ENCODE measurements around the gene DOCK1. TPM values are rescaled to one million over a fixed set of nuclear protein-coding genes. Genes with fewer than 3 reads are reported as not detected.
"Not testable (repeated sequence)": the region's sequence is repeated elsewhere in the genome, so short reads cannot be mapped to it uniquely, and the experiment has no call there.

The DOCK1 gene
- polyA plus RNA-seq, 1 of the 3 experiments (the other 2 are of a cell fraction) = 15.5 TPM

GRCh38 chr10:126898460-126898859 is 6.8 kb upstream of the DOCK1 start:
- Histone ChIP-seq H3K27ac (ENCODE audit: low read depth in 2 of 2, low read length in 1 of 2) (no peak overlapping the region), H3K27me3 (ENCODE audit: insufficient read depth) (no peaks in the 10 kb centered on the region), H3K4me3 (ENCODE audit: low read depth in 2 of 2, low read length in 1 of 2) (no peak overlapping the region), H3K4me2 (no peak overlapping the region), H3K9me2 (no peaks in the 10 kb centered on the region), H3K36me3 (replicated peaks in 1 of 2; ENCODE audit: control insufficient read depth in 1 of 2, insufficient read depth in 2 of 2, low read length in 1 of 2) (no peaks in the 10 kb centered on the region), H3K79me2 (ENCODE audit: insufficient read depth) (no peaks in the 10 kb centered on the region), H3K4me1 (ENCODE audit: control insufficient read depth in 1 of 2, insufficient read depth in 2 of 2, low read depth in 1 of 2, low read length in 1 of 2) (no peaks in the 10 kb centered on the region), H3K9ac (no peak overlapping the region), H3F3A (replicated peaks; ENCODE audit: insufficient read depth) (no peaks in the 10 kb centered on the region), H3K9me3 (no peaks in the 10 kb centered on the region), H4K20me1 (ENCODE audit: insufficient read depth) (no peaks in the 10 kb centered on the region), H2AFZ (ENCODE audit: low read depth) (no peak overlapping the region)
- ChIA-PET POLR2A (no interaction called here), CTCF (interaction anchor here (1.0 kb wide), 1 partner anchor 679 kb away, joined by 3 read pairs; no protein-coding TSS in a partner anchor)
- no peak for DNase-seq
- TF ChIP-seq NRF1 (IDR thresholded peaks at IDR 0.05; ENCODE audit: low read depth, low read length) = no peak
- TF ChIP-seq USF1 (IDR thresholded peaks at IDR 0.05; ENCODE audit: borderline replicate concordance, low read depth) = no peak
- TF ChIP-seq, protein P1, sequence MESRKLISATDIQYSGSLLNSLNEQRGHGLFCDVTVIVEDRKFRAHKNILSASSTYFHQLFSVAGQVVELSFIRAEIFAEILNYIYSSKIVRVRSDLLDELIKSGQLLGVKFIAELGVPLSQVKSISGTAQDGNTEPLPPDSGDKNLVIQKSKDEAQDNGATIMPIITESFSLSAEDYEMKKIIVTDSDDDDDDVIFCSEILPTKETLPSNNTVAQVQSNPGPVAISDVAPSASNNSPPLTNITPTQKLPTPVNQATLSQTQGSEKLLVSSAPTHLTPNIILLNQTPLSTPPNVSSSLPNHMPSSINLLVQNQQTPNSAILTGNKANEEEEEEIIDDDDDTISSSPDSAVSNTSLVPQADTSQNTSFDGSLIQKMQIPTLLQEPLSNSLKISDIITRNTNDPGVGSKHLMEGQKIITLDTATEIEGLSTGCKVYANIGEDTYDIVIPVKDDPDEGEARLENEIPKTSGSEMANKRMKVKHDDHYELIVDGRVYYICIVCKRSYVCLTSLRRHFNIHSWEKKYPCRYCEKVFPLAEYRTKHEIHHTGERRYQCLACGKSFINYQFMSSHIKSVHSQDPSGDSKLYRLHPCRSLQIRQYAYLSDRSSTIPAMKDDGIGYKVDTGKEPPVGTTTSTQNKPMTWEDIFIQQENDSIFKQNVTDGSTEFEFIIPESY (IDR thresholded peaks at IDR 0.05; ENCODE audit: borderline replicate concordance, low read depth) = no peak
- TF ChIP-seq POLR2AphosphoS5 (IDR thresholded peaks at IDR 0.05; ENCODE audit: low read depth, low read length) = no peak

DNA sequence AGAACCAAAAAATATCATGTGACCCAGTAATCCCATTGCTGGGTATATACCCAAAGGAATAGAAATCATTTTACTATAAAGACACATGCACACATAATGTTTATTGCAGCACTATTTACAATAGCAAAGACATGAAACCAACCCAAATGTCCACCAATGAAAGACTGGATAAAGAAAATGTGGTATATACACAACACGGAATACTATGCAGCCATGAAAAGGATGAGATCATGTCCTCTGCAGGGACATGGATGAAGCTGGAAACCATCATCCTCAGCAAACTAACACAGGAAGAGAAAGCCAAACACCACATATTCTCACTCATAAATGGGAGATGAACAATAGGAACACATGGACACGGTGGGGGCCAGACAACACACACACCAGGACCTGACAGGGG is 5.7 kb upstream of the DOCK1 start:
- H2AFZ ChIP-seq (ENCODE audit: low read depth); H3K36me3 ChIP-seq (replicated peaks in 1 of 2; ENCODE audit: control insufficient read depth in 1 of 2, insufficient read depth in 2 of 2, low read length in 1 of 2); H3K4me3 ChIP-seq (ENCODE audit: low read depth in 2 of 2, low read length in 1 of 2); H3F3A ChIP-seq (replicated peaks; ENCODE audit: insufficient read depth); H3K4me1 ChIP-seq (ENCODE audit: control insufficient read depth in 1 of 2, insufficient read depth in 2 of 2, low read depth in 1 of 2, low read length in 1 of 2); H3K79me2 ChIP-seq (ENCODE audit: insufficient read depth); H3K27me3 ChIP-seq (ENCODE audit: insufficient read depth); H3K9me3 ChIP-seq; H3K9me2 ChIP-seq; H3K9ac ChIP-seq; CTCF ChIA-PET; H3K27ac ChIP-seq (ENCODE audit: low read depth in 2 of 2, low read length in 1 of 2); H3K4me2 ChIP-seq; H4K20me1 ChIP-seq (ENCODE audit: insufficient read depth); POLR2A ChIA-PET; DNase-seq: not testable (repeated sequence)
- 65% methylated on average over 2 of the region's 2 CpGs for WGBS (ENCODE audit: low lambda C conversion rate)

GRCh38 chr10:126902157-126902556 is 3.1 kb upstream of the DOCK1 start:
- H3K4me2 ChIP-seq = no peak overlapping the region
- no peak overlapping the region for H3K9ac ChIP-seq
- H3K27me3 ChIP-seq (ENCODE audit: insufficient read depth) = no peaks in the 10 kb centered on the region
- H3K4me1 ChIP-seq (ENCODE audit: control insufficient read depth in 1 of 2, insufficient read depth in 2 of 2, low read depth in 1 of 2, low read length in 1 of 2) = peaks cover 6 to 11% of the 10 kb centered on the region in 2 experiments; a peak in 2 of 4 replicates
- no peak overlapping the region for H2AFZ ChIP-seq (ENCODE audit: low read depth)
- no peaks in the 10 kb centered on the region for H3K9me3 ChIP-seq
- ChIA-PET CTCF (no interaction called here), POLR2A (no interaction called here)
- 68% methylated on average over 2 of the region's 3 CpGs for WGBS (ENCODE audit: low lambda C conversion rate)
- no peaks in the 10 kb centered on the region for H3K36me3 ChIP-seq (replicated peaks in 1 of 2; ENCODE audit: control insufficient read depth in 1 of 2, insufficient read depth in 2 of 2, low read length in 1 of 2)
- H3F3A ChIP-seq (replicated peaks; ENCODE audit: insufficient read depth) = no peaks in the 10 kb centered on the region
- no peak overlapping the region for H3K4me3 ChIP-seq (ENCODE audit: low read depth in 2 of 2, low read length in 1 of 2)
- no peak for DNase-seq
- no peaks in the 10 kb centered on the region for H3K9me2 ChIP-seq
- H3K79me2 ChIP-seq (ENCODE audit: insufficient read depth) = peaks cover 25% of the 10 kb centered on the region
- H3K27ac ChIP-seq (ENCODE audit: low read depth in 2 of 2, low read length in 1 of 2) = no peak overlapping the region
- 0 out of 2 replicates have a peak, but pooled peaks cover under 1% of the 10 kb centered on the region for H4K20me1 ChIP-seq (ENCODE audit: insufficient read depth)
- TF ChIP-seq EZH2phosphoT487 (IDR thresholded peaks at IDR 0.05; ENCODE audit: borderline replicate concordance, low read depth) = no peak
- TF ChIP-seq POLR2AphosphoS5 (IDR thresholded peaks at IDR 0.05; ENCODE audit: low read depth, low read length) = 0 out of 2 replicates have a peak, but pooled peaks have one; percentile 20
- TF ChIP-seq RAD21 (IDR thresholded peaks at IDR 0.05; ENCODE audit: low read length) = peak; percentile 7; the same call in 1 of the 2 replicates
- peak; percentile 27; the same call in 1 of the 2 replicates for TF ChIP-seq PBX3 (IDR thresholded peaks at IDR 0.05)
- 0 out of 2 replicates have a peak, but pooled peaks have one; percentile 23 for TF ChIP-seq RXRA (IDR thresholded peaks at IDR 0.05; ENCODE audit: borderline replicate concordance, low read depth)
- TF ChIP-seq SMC3 (IDR thresholded peaks at IDR 0.05; ENCODE audit: low read depth, low read length) = no peak; the same call in 1 of the 2 replicates
- peak; percentile 97 for TF ChIP-seq NFIC (IDR thresholded peaks at IDR 0.05; ENCODE audit: borderline replicate concordance)
- peak; percentile 43; the same call in 1 of the 2 replicates for TF ChIP-seq TCF12 (IDR thresholded peaks at IDR 0.05)
- peak; percentile 63; the same call in 1 of the 2 replicates for TF ChIP-seq FOSL2 (IDR thresholded peaks at IDR 0.05; ENCODE audit: borderline replicate concordance, low read depth)
- TF ChIP-seq MAX (IDR thresholded peaks at IDR 0.05; ENCODE audit: low read depth) = peak; percentile 76
- no peak for TF ChIP-seq USF1 (IDR thresholded peaks at IDR 0.05; ENCODE audit: borderline replicate concordance, low read depth)
- TF ChIP-seq USF2 (IDR thresholded peaks at IDR 0.05; ENCODE audit: borderline replicate concordance, low read depth, low read length) = no peak
- TF ChIP-seq TAF1 (IDR thresholded peaks at IDR 0.05; ENCODE audit: borderline replicate concordance, low read depth, low read length) = no peak

Data from SK-N-SH (cell line).